NCI-H446 treated with DMSO at 0.1 percent for 48 hours (cell line): ENCODE data around the gene HK3.

Experiments
- DNase-seq: peaks from one replicate; lab custom pipeline; 2025; lab: John Stamatoyannopoulos, UW

HK3 gene

DNA sequence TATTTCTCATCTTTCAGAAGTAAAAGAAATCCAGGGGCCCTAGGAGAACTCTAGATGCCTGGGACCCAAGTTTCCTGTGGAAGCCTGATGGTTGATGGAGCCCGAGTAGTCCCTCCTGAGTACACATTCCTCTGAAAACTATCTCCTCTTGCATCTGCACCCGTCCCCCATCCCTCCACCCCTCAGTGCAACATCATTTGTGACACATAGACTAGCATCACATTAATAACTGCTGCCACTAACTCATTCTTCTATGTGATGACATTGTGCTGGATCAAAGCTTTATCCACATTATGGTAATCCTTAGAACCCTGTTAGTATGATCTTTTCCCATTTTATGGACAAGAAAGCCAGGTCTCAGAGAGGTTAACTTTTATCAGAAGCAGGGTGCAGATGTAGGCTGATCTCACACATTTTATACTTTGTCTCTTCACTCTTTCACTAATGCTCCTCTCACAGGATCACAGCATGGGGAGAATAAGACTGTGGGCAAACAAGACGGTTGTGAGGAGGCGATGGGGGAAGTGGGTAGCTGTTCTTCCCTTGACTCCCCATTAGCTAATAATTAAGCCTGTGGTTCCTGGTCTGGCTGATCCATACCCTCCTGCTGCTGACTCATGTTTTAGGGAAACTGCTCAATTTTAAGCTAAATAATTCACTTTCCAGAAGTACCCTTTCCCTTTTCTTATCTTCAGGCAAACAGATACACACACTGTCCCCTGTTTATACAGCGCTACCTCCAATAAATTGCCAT, 3.9 kb upstream of the HK3 start:
- no peak for DNase-seq

DNA sequence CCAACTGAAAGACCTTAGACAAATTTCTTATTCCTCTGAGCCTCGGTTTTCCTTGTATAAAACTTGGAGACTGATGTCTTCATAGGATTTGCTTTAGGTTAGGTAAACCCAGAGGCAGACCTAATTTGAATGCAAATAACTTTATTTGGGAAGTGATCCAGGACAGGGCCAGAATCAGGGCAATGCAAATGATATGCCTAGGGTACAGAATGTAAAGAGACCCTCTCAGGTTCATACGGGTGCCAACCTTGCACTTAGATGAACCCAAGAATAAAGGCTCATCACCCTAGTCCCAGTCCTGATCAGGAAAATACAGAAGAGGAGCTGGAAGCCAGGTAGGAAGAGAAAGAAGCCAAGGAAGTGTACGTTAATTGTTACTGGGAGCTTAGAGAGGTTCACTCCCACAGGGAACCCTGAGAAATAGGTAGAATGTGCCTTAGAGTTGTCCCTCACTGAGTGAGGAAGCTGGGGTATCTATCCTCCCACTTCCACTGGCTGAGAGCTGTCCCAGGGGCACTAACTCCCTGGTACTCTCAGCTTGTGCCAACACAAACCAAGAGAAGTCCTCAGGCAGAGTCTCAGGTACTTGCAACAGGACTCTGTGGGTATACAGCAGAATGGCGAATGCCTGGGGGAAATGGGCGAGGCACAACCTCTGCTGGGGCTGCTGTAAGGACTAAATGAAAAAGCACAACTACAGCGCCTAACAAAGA, 3.1 kb upstream of the HK3 start:
- no peak for DNase-seq

DNA sequence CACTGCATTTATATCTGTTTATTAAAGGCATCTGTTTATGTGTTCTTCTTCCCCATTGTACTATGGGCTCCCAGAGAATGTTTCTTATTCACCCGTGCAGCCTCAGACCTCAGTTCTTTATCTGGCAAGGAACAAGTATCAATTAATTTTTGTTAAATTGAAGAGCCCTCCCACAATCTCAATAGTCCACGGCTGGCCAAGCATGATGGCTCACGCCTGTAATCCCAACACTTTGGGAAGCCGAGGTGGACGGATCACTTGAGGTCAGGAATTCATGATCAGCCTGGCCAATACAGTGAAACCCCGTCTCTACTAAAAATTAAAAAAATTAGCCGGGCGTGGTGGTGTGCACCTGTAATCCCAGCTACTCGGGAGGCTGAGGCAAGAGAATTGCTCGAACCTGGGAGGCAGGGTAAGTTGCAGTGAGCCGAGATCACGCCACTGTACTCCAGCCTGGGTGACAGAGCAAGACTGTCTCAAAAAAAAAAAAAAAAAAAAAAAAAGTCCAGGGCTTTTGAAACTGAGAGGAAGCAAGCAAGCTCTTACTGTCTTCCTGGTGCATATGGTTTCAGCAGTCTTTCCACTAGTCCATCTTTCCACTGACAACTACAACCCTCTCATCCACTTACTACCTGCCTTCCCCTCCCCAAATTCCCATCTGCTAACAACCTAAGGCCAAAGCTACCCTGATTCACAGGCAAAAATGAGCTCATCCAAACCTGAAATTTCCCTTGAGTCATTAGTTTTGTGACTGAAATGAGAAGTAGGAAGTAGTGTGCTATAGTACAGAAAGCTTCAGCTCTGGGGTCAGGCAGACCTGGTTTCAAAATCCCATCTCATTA, 2.3 kb upstream of the HK3 start:
- no peak for DNase-seq

DNA sequence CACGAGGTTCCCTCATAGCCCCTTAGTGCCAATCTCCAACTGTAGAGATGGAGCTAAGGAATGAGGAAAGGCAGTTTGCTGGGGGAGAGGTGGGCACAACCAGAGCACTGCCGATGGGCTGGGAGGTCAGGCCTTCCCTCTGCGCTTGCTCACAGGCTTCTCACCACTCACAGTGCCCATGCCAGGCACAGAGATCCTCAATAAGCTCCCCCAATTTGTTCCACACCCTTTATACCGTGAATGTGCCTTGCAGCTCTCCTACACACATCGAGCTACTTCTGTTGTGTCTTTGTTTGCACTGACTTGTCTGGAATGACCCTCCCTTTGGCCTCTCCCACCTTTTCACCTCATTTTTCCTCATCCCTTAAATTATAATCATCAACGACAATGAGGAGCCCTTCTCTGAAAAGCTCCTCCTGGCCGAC, 1.6 kb upstream of the HK3 start:
- no peak for DNase-seq

DNA sequence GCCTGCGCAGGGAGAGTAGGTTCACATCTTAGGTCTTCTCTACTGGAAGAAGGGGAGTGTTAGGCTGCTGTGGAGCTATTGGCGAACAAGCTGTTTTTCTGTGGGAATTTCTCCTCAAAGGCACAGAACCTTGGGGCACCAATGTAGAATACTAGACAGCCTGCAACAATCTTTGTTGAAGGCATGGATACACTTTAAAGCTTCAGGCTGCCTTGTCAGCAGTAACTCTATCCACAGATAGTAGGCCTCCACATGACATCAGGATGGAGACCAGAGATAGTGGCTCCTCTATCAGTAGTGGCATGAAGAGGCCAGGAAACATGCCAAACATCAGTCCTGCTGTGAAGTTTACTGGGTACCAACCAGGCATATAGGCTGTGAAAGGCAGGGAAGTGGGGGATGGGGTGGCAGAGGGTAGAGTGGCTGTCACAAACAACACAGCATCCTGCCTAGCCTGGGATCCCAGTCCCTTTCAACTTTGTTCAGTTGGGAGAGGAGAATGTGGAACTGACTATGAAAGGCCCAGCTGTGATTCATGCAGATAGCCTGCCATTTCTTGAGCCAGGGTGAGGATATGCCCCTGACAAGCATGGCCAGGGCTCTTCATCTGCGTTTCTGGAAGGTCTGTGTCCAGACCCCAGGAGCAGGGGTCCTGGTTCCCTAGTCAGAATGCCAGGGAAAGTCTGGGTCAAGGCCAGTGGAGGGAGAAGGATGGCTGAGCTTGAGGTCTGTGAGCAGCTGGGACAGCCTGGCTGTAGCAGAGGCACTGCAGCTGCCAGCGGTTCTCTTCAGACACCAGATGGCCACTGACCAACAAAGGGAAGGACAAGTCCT, 1.0 kb upstream of the HK3 start:
- DNase-seq = no peak

DNA sequence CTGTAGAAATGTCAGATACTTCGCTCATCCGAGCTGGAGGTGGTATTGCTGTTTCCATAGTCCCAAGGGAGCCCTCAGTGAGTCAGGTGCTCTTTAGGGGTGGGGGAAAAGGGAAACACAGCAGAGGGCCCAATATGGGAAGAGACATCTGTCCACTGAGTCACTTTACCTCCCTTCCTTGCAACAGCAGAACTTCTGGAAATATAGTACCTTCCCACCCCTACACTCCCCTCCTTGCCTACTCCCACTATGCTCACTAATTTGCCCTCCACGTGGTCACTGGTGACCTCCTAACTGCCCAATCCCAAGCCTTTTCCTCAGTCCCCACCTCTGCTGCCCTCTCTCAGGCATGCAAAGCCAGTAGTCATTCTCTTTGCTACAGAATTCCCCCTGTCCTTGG, 1.9 kb downstream of the HK3 start:
- DNase-seq = no peak

DNA sequence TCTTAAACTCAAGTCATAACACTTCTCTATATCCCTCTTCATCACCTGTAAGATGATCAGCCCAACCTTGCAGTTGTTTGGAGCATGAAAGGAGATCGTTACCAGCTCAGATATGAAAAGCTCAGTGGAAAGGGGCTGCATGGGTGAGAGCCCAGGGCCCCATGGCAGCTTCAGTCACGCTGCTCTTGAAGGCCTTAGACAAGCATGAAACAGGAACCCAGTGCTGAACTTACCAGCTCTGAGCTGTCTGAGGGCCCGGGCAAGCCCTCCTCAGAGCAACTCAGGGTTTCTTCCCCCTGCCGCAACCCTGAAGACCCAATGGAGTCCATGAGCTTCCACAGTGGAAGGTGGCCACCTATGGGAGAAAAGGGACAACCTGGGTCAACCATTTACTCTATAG, 3.3 kb downstream of the HK3 start:
- DNase-seq = no peak

DNA sequence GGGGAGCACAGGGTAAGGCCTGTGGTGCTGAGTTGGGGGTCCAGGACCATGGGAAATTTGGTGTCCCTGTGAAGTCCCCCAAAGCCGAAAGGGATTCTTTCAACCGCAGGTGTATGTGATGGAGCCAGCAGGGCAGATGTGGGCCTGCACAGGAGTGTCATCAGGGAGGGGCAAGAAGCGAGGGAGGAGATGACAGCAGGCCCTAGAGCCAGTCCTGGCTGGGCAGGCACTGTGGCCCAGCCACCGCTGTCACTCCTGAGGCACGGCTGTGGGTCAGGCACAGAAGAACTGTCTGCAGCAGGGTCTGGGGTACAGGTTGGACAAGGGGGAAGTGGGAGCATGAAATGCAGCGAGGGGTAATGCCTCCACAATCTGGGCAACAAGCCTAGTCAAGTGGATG, 4.8 kb downstream of the HK3 start:
- no peak for DNase-seq

DNA sequence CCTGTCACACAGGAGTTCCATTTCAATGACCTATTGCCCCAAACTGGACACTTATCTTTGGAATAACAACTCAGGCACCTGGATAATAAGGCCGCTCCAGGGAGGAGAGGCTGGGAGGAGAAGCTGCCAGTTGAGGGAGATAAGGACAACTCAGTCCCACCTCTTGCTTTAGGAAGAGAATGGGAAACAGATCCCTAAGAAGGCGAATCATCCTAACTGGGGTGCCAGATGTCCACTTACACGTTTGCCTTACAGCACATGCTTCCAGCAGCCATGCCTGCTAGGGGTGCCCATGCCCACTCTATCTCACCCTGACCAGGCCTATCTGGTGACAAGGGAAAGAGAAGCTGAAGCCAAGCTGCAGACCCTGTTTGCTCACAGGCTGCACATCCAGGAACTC, 6.5 kb downstream of the HK3 start:
- DNase-seq = no peak

DNA sequence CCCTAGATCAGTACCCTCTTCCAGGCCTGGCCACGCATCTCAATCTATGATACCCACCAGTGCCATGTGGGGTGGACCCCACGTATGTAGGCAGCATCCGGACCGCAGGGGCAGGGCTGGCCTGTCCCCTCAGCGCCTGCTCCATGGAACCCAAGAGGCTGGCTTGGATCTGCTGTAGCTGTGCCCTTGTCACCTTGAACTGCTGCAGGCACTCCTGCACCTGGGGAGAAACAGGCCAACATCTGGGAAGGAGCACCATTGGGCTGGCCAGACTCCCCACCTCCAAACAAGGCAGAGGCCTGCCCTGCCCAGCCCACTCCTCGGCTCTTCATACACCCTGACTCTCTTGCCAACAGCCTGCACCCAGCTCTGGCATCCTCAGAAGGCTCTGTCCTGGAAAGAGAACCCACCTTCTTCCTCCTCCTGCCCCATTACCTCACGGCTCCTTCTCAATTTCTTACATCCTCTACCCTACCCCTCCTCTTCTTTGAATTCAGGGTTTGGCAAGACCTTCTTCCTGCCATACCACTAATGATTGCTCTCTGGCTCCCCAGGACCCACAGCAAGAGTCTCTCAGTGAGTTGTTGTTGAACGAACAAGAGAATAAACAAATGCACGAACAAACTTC, 7.7 kb downstream of the HK3 start:
- no peak for DNase-seq

DNA sequence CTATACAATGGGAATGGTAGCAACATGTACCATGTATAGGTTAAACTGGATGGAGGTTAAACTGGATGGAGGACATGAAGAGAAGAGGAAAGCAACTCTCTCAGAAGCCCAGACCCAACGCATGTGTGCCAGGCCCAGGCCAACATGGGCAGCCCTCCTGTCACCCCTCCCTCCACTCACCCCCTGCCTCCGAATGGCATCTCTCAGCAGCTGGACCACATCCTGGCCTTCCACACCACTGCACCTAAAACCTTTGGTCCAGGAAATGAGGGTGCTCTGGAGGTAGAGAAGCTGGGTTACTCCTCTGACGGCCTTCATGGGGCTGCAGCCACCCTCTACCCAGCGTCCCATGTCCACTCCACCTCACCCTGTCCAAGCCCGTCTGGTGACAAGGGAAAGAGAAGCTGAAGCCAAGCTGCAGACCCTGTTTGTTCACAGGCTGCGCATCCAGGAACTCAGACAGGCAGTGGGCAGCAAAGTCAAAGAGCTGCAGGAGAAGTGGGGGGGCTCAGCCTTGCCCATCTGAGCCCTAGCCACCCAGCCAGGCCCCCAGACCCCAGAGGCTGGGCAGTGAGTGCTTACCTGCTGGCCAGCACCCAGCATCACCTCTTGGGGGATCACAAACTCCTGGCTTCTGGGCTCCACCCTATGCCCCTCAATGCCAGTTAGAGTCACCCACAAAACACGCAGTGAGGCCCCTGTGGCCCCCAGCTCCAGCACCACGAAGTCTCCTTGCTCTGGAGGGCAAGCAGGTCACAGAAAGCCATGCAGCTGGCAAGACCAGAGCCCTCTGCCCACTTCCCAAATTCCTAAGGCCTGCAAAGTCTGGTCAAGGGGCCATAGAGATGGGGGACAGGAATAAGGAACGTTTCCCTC, 8.5 kb downstream of the HK3 start:
- no peak for DNase-seq

DNA sequence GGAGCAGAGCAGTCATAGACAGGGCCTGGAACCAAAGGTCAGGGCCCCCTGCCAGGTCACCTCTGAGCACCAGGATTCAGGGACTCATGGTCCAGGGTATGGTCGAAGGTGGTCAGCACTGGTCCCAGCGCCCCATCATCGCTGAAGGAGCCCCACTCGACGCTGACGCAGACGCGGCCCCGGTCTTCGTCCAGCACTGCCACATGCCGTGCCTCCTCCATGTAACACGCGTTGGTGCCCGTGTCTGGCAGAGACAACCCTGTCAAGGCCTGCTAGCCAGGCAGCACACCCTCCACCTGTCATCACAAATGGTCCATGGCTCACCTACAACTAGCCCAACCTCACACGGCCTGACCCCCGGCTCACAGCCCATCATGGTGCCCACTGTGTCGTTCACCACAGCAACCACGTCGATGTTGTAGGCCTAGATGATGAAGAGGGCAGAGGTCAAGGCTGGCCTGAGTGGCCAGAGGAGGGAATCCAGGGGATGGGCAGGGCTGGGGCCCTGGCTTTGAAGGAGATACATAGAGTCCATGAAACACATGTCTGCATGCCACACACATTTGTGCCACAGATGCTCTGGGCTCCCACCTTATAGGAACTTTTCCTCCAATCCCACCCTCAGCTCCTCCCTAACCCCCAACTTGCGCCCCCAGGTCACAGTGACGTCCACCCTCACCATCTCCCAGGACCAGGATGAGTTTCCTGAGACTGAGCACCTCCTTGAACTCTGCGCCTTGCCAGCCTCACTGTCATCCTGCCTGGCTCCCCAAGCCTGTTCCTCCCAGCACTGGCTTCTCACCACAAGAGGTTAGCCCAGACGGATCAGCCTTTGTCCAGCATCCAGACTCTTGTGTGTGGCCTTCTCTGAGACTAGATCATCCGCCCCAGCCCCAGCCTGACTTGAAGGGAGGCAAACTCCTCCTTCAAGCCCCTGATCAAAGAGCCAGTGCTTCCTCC, 9.5 kb downstream of the HK3 start:
- DNase-seq = no peak

DNA sequence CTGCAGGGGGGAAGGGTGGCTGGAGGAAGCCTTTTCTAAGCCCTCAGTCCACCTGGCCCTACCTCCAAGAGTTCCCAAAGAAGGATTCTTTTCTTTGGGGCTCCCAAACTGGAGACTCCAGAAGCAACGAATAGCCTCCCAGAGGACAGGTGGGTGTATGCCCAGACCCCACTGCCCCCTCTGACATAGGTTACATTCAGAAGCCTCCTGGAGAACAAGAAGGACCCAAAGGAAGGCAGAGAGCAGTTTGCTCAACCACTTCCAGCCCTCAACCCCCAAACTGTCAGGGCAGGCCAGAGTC, 10.3 kb downstream of the HK3 start:
- no peak for DNase-seq

DNA sequence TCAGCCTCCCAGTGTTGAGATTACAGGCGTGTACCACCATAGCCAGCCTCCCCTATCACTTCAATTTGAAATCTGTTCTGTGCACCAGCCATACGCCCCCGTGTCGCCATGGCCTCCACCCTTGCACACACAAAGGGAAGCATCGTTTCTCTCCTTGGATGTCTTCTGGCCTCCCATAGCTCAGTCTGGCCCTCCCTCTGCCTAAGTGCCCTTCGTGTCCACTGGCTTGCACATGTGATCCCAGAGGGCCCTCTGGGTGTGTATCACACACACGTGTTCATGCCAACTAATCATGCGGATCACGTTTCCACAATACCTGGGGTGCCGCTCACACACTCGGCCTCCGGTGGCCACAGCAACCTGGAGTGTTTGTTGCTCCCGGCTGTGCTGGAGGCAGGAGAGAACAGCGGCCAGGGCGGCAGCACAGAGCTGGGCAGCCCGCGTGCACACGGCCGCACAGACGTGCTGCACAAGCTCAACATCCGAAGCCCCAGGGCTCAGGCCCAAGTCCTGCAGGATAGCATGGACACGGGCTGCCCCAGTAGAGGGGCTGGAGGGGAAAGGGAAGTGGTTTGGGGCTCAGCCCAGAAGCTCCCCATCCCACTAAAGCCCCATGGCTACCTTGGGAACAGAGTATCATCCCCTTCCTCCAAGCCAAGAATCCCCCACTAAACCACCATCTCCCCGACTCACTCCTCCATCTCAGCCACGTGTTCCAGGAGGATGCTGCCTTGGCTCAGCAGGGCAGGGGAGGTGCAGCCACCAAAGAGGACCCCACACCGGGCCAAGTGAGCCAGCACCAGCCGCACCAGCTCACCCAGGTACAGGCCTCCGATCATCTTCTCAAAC, 10.9 kb downstream of the HK3 start:
- no peak for DNase-seq

DNA sequence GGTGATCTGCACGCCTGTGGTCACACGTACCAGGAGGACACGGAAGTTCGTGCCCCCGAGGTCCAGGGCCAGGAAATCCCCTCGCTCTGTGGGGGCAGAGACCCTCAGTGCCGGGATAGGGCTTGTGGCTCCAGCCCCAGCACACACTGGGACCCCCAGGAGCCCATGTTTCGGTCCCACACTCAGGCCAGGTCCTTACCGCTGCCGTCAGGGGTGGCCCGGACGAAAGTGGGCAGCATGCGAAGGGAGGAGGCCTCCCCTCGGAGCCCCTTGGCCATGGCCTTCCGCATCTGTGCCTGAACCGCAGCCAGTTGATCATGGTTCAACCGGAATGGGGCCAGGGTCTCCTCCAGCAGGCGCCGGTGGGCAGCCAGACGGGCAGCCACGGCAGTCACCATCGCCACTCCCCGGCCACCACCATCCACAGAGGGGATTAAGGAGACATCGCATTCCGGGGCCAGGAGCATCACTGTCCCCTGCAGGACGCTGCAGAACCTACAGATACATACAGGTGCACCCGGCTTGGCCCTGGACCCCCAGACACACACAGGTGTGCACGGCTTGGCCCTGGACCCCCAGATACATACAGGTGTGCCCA, 11.8 kb downstream of the HK3 start:
- no peak for DNase-seq

DNA sequence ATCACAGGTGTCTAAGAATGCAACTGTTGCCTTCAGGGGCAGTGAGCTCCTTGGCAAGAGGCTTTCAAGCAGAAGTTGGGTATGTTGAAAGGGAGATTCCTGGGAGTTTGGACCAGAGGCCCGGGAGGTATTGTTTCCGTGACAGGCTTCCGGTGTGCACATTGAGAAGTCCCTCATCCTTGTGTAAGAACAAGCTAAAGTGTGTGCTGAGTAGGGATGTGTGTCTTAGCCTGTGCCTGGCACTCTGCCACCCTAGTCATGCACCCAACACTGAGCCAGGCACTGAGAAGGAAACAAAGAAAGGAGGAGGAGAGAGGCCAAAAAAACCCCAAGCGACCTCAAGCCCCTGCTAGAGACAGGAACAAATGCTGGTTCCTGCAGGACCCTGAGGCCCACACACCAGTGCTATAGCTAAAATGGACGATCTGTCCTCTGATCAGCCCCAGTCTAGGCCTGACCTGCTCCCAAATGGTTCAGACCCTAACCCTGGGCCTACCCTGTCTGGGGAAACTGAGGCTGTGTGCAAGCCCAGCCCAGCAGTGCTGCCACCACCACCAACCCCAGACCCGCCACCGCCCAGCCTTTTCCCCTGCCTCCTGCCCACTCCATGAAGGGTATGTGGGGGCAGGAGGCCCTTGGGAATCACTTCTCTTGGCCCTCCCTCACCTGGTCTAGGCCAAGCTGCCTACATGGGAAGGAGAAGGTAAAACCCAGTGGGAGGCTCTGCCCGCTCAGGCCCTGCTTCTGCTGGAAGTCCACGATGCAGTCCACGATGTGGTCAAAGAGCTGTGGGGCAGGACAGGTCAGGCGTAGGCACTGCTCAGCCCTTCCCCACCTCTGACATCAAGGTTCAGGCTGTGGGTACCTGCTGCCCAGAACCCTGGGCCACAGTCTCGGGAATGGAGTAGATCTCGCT, 12.6 kb downstream of the HK3 start:
- no peak for DNase-seq

DNA sequence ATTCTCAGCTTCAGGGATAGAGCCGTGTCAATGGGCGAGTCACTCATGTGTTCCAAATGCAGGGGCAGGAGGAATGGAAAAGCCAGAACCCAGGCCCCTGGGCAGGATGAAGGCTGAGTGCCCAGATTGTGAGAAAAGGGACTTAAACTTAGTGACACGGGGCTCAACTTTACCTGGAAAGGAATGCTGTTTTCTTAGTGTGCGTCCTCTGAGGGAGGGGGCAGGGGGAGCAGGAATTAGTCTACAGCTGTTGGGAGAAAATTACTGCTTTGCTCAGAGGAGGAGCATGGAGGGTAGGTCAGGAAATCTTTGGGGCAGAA, 14.6 kb downstream of the HK3 start:
- DNase-seq = no peak
